ENCODE results near the gene LIN7B.
A peak's percentile ranks its signal among the peaks of the same experiment; 100 is the strongest.
"Not testable (repeated sequence)": the region's sequence is repeated elsewhere in the genome, so short reads cannot be mapped to it uniquely, and the experiment has no call there.

The LIN7B gene

GRCh38 chr19:49123285-49123684 lies 9.1 kb downstream of the LIN7B start:
- not testable (repeated sequence) for H3K9me3 ChIP-seq (ENCODE audit: control insufficient read depth in 1 of 2, low read length in 2 of 2); H3K27ac ChIP-seq (ENCODE audit: low read length); H3K27me3 ChIP-seq (ENCODE audit: low read depth, low read length); H3K4me3 ChIP-seq (ENCODE audit: low read depth in 1 of 2, low read length in 2 of 2); H3K36me3 ChIP-seq (ENCODE audit: control insufficient read depth in 1 of 2, insufficient read depth in 2 of 2, low read length in 2 of 2)
- H3K4me1 ChIP-seq (ENCODE audit: control insufficient read depth in 1 of 2, insufficient read depth in 2 of 2, low read length in 2 of 2), result peaks cover under 1 to 23% of the 10 kb centered on the region in 2 donors

- Histone ChIP-seq H3K4me1 (ENCODE audit: control insufficient read depth in 1 of 2, insufficient read depth in 2 of 2, low read length in 2 of 2) (peaks cover 6 to 16% of the 10 kb centered on the region in 2 donors), H3K9me3 (ENCODE audit: control insufficient read depth in 1 of 2, low read length in 2 of 2) (no peaks in the 10 kb centered on the region), H3K27ac (ENCODE audit: low read length) (no peak overlapping the region), H3K36me3 (ENCODE audit: control insufficient read depth in 1 of 2, insufficient read depth in 2 of 2, low read length in 2 of 2) (no peaks in the 10 kb centered on the region), H3K4me3 (ENCODE audit: low read depth in 1 of 2, low read length in 2 of 2) (no peak overlapping the region), H3K27me3 (ENCODE audit: low read depth, low read length) (no peaks in the 10 kb centered on the region)
These were observed 11.0 kb downstream of the LIN7B start for GRCh38 chr19:49125025-49125731.

- H3K27me3 ChIP-seq (ENCODE audit: low read depth, low read length), result no peaks in the 10 kb centered on the region
- no peaks in the 10 kb centered on the region for H3K36me3 ChIP-seq (ENCODE audit: control insufficient read depth in 1 of 2, insufficient read depth in 2 of 2, low read length in 2 of 2)
- H3K27ac ChIP-seq (ENCODE audit: low read length), result no peak overlapping the region
- peaks cover 6 to 14% of the 10 kb centered on the region in 2 donors for H3K4me1 ChIP-seq (ENCODE audit: control insufficient read depth in 1 of 2, insufficient read depth in 2 of 2, low read length in 2 of 2)
- H3K4me3 ChIP-seq (ENCODE audit: low read depth in 1 of 2, low read length in 2 of 2), result no peak overlapping the region
- no peaks in the 10 kb centered on the region for H3K9me3 ChIP-seq (ENCODE audit: control insufficient read depth in 1 of 2, low read length in 2 of 2)
These were observed 12.4 kb downstream of the LIN7B start for GRCh38 chr19:49126575-49126974.

- H3K27ac ChIP-seq (ENCODE audit: low read length); H3K9me3 ChIP-seq (ENCODE audit: control insufficient read depth in 1 of 2, low read length in 2 of 2); H3K27me3 ChIP-seq (ENCODE audit: low read depth, low read length); H3K4me3 ChIP-seq (ENCODE audit: low read depth in 1 of 2, low read length in 2 of 2); H3K36me3 ChIP-seq (ENCODE audit: control insufficient read depth in 1 of 2, insufficient read depth in 2 of 2, low read length in 2 of 2): not testable (repeated sequence)
- H3K4me1 ChIP-seq (ENCODE audit: control insufficient read depth in 1 of 2, insufficient read depth in 2 of 2, low read length in 2 of 2), result peaks cover 6 to 14% of the 10 kb centered on the region in 2 donors
These were observed 13.1 kb downstream of the LIN7B start for GRCh38 chr19:49127225-49127624.

- H3K27ac ChIP-seq (ENCODE audit: low read length), result no peak overlapping the region
- peak overlapping the region; percentile 48 to 52 for H3K4me3 ChIP-seq (ENCODE audit: low read depth in 1 of 2, low read length in 2 of 2)
- H3K4me1 ChIP-seq (ENCODE audit: control insufficient read depth in 1 of 2, insufficient read depth in 2 of 2, low read length in 2 of 2), result peaks cover 6 to 14% of the 10 kb centered on the region in 2 donors
- no peaks in the 10 kb centered on the region for H3K27me3 ChIP-seq (ENCODE audit: low read depth, low read length)
- H3K36me3 ChIP-seq (ENCODE audit: control insufficient read depth in 1 of 2, insufficient read depth in 2 of 2, low read length in 2 of 2), result no peaks in the 10 kb centered on the region
- no peaks in the 10 kb centered on the region for H3K9me3 ChIP-seq (ENCODE audit: control insufficient read depth in 1 of 2, low read length in 2 of 2)
These were observed 13.7 kb downstream of the LIN7B start for GRCh38 chr19:49127674-49128544.

GRCh38 chr19:49128545-49129237 lies 14.5 kb downstream of the LIN7B start:
- Histone ChIP-seq H3K27ac (ENCODE audit: low read length) (no peak overlapping the region), H3K36me3 (ENCODE audit: control insufficient read depth in 1 of 2, insufficient read depth in 2 of 2, low read length in 2 of 2) (no peaks in the 10 kb centered on the region), H3K4me1 (ENCODE audit: control insufficient read depth in 1 of 2, insufficient read depth in 2 of 2, low read length in 2 of 2) (peaks cover 6 to 20% of the 10 kb centered on the region in 2 donors), H3K4me3 (ENCODE audit: low read depth in 1 of 2, low read length in 2 of 2) (peak overlapping the region; percentile 48 to 52), H3K27me3 (ENCODE audit: low read depth, low read length) (no peaks in the 10 kb centered on the region), H3K9me3 (ENCODE audit: control insufficient read depth in 1 of 2, low read length in 2 of 2) (no peaks in the 10 kb centered on the region)

GRCh38 chr19:49129238-49129583 lies 15.0 kb downstream of the LIN7B start:
- peaks cover 6 to 25% of the 10 kb centered on the region in 2 donors for H3K4me1 ChIP-seq (ENCODE audit: control insufficient read depth in 1 of 2, insufficient read depth in 2 of 2, low read length in 2 of 2)
- H3K9me3 ChIP-seq (ENCODE audit: control insufficient read depth in 1 of 2, low read length in 2 of 2), result no peaks in the 10 kb centered on the region
- H3K27me3 ChIP-seq (ENCODE audit: low read depth, low read length), result no peaks in the 10 kb centered on the region
- H3K4me3 ChIP-seq (ENCODE audit: low read depth in 1 of 2, low read length in 2 of 2), result no peak overlapping the region
- H3K36me3 ChIP-seq (ENCODE audit: control insufficient read depth in 1 of 2, insufficient read depth in 2 of 2, low read length in 2 of 2), result no peaks in the 10 kb centered on the region
- no peak overlapping the region for H3K27ac ChIP-seq (ENCODE audit: low read length)

GRCh38 chr19:49130325-49130724 lies 16.2 kb downstream of the LIN7B start:
- peaks cover 6 to 31% of the 10 kb centered on the region in 2 donors for H3K4me1 ChIP-seq (ENCODE audit: control insufficient read depth in 1 of 2, insufficient read depth in 2 of 2, low read length in 2 of 2)
- no peak overlapping the region for H3K27ac ChIP-seq (ENCODE audit: low read length)
- no peaks in the 10 kb centered on the region for H3K36me3 ChIP-seq (ENCODE audit: control insufficient read depth in 1 of 2, insufficient read depth in 2 of 2, low read length in 2 of 2)

GRCh38 chr19:49132974-49133609 lies 18.9 kb downstream of the LIN7B start:
- H3K36me3 ChIP-seq (ENCODE audit: control insufficient read depth in 1 of 2, insufficient read depth in 2 of 2, low read length in 2 of 2), result no peaks in the 10 kb centered on the region
- peaks cover 6 to 25% of the 10 kb centered on the region in 2 donors for H3K4me1 ChIP-seq (ENCODE audit: control insufficient read depth in 1 of 2, insufficient read depth in 2 of 2, low read length in 2 of 2)

More at GRCh38 chr19:49130325-49130724, 16.2 kb downstream of the LIN7B start:
- no peaks in the 10 kb centered on the region for H3K9me3 ChIP-seq (ENCODE audit: control insufficient read depth in 1 of 2, low read length in 2 of 2)
- no peak overlapping the region for H3K4me3 ChIP-seq (ENCODE audit: low read depth in 1 of 2, low read length in 2 of 2)
- no peaks in the 10 kb centered on the region for H3K27me3 ChIP-seq (ENCODE audit: low read depth, low read length)

GRCh38 chr19:49133621-49134454 lies 19.7 kb downstream of the LIN7B start:
- Histone ChIP-seq H3K4me1 (ENCODE audit: control insufficient read depth in 1 of 2, insufficient read depth in 2 of 2, low read length in 2 of 2) (peaks cover 1 to 17% of the 10 kb centered on the region in 2 donors), H3K4me3 (ENCODE audit: low read depth in 1 of 2, low read length in 2 of 2) (peak overlapping the region; percentile 39 to 60), H3K36me3 (ENCODE audit: control insufficient read depth in 1 of 2, insufficient read depth in 2 of 2, low read length in 2 of 2) (no peaks in the 10 kb centered on the region)

More at GRCh38 chr19:49132974-49133609, 18.9 kb downstream of the LIN7B start:
- Histone ChIP-seq H3K4me3 (ENCODE audit: low read depth in 1 of 2, low read length in 2 of 2) (peak overlapping the region; percentile 39 to 60), H3K27ac (ENCODE audit: low read length) (no peak overlapping the region), H3K27me3 (ENCODE audit: low read depth, low read length) (no peaks in the 10 kb centered on the region), H3K9me3 (ENCODE audit: control insufficient read depth in 1 of 2, low read length in 2 of 2) (no peaks in the 10 kb centered on the region)

More at GRCh38 chr19:49133621-49134454, 19.7 kb downstream of the LIN7B start:
- Histone ChIP-seq H3K27ac (ENCODE audit: low read length) (no peak overlapping the region), H3K9me3 (ENCODE audit: control insufficient read depth in 1 of 2, low read length in 2 of 2) (no peaks in the 10 kb centered on the region), H3K27me3 (ENCODE audit: low read depth, low read length) (no peaks in the 10 kb centered on the region)
